ENCODE data around the gene G3BP1.

Gene G3BP1

DNA sequence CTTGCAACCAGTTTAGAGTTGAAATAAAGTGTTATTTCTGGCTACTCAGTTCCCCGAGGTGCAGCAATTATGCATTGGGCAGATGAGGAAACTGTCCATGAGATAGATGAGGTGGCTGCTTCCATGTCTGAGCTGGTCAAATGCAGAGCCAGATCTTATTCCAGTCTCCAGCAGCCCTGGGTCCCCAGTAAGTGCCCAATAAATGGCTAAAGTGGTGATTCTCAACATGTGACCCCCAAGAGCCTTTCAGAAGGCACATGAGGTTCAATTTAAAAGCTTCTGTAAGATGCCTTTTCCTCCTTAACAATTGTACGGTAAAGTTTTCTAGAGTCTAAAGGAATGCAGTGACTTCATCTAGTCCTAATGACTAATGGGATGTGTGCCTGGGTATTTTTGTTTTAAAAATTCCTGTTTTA, 30.8 kb upstream of the G3BP1 start:
- in situ Hi-C loops (cut with MboI; ENCODE audit: low pct_unique_long_range_greater_than_20kb, low sequenced_read_pairs, unreplicated experiment), result loop anchor here (25.0 kb wide), 1 partner anchor 229 kb away; no protein-coding TSS in a partner anchor
- TF ChIP-seq, protein P1, sequence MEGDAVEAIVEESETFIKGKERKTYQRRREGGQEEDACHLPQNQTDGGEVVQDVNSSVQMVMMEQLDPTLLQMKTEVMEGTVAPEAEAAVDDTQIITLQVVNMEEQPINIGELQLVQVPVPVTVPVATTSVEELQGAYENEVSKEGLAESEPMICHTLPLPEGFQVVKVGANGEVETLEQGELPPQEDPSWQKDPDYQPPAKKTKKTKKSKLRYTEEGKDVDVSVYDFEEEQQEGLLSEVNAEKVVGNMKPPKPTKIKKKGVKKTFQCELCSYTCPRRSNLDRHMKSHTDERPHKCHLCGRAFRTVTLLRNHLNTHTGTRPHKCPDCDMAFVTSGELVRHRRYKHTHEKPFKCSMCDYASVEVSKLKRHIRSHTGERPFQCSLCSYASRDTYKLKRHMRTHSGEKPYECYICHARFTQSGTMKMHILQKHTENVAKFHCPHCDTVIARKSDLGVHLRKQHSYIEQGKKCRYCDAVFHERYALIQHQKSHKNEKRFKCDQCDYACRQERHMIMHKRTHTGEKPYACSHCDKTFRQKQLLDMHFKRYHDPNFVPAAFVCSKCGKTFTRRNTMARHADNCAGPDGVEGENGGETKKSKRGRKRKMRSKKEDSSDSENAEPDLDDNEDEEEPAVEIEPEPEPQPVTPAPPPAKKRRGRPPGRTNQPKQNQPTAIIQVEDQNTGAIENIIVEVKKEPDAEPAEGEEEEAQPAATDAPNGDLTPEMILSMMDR (IDR thresholded peaks at IDR 0.05; ENCODE audit: extremely low read depth, insufficient read depth, missing control alignments), result no peak
- DNase-seq (ENCODE audit: low spot score), result no peak

DNA sequence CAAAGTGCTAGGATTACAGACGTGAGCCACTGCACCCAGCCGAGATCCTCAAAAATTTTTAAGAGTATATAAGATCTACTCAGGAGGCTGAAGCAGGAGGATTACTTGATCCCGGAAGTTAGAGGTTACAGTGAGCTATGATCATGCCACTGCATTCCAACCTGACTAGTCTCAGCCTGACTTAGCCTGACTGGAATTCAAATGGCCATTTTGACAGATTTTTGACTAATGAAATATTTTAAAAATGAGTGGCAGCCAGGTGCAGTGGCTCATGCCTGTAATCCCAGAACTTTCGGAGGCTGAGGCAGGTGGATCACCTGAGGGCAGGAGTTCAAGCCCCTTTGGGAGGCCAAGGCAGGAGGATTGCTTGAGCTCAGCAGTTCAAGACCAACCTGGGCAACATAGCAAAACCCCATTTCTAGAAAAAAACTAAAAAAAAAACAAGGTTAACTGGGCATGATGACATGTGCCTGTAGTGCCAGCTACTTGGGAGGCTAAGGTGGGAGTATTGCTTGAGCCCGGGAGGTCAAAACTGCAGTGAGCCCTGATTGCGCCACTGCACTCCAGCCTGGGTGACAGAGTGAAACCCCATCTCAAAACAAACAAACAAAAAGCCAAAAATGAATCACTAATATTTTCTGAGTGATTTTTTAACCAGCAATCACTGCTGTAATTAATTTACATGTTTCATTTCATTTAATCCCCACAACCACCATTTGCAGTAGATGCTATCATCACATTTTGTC, 29.9 kb upstream of the G3BP1 start:
- in situ Hi-C loops (cut with MboI; ENCODE audit: low pct_unique_long_range_greater_than_20kb, low sequenced_read_pairs, unreplicated experiment), result loop anchor here (25.0 kb wide), 1 partner anchor 230 kb away; no protein-coding TSS in a partner anchor
- DNase-seq (ENCODE audit: low spot score), result no peak
- TF ChIP-seq, protein P1 (IDR thresholded peaks at IDR 0.05; ENCODE audit: extremely low read depth, insufficient read depth, missing control alignments), result no peak

DNA sequence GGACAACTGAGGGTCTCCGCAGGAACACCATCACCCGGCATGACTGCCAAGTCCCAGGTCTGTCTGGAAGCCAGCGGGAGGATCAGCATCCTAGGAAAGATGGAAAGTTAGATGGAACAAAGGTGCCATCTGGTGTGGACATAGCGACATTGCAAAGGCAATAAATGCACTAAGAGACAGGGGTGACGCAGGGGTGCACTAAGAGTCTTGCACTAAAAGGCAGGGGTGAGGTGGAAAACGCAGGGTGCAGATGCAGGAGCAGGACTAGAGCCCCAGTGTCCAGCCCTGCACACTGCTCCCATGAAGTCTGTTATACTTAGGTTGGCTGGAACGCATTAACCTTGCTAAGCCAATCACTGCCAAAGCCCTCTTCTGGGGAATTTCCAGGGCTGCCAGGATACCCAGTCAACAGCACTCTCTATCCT, 28.9 kb upstream of the G3BP1 start:
- in situ Hi-C loops (cut with MboI; ENCODE audit: low pct_unique_long_range_greater_than_20kb, low sequenced_read_pairs, unreplicated experiment), result loop anchor here (25.0 kb wide), 1 partner anchor 231 kb away; no protein-coding TSS in a partner anchor
- no peak for DNase-seq (ENCODE audit: low spot score)
- TF ChIP-seq, protein P1 (IDR thresholded peaks at IDR 0.05; ENCODE audit: extremely low read depth, insufficient read depth, missing control alignments), result peak; percentile 52

DNA sequence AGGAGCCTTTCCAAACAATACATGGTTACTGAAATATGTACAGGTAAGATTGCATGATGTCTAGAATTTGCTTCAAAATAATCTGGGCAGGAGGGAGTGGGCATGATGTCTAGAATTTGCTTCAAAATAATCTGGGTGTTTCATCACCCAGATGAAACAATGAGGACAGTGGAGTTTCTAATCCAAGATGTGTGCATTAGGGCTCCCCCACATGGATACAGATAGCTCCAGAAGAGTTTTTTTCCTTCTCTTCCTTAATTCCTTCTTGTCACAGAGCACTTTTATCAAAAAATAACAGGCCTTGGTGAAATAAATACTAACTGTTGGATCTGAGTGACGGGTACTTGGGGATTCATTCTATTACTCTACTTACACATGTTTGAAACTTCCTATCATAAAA, 28.2 kb upstream of the G3BP1 start:
- in situ Hi-C loops (cut with MboI; ENCODE audit: low pct_unique_long_range_greater_than_20kb, low sequenced_read_pairs, unreplicated experiment), result loop anchor here (25.0 kb wide), 1 partner anchor 231 kb away; no protein-coding TSS in a partner anchor
- TF ChIP-seq, protein P1 (IDR thresholded peaks at IDR 0.05; ENCODE audit: extremely low read depth, insufficient read depth, missing control alignments), result no peak
- DNase-seq (ENCODE audit: low spot score), result no peak

DNA sequence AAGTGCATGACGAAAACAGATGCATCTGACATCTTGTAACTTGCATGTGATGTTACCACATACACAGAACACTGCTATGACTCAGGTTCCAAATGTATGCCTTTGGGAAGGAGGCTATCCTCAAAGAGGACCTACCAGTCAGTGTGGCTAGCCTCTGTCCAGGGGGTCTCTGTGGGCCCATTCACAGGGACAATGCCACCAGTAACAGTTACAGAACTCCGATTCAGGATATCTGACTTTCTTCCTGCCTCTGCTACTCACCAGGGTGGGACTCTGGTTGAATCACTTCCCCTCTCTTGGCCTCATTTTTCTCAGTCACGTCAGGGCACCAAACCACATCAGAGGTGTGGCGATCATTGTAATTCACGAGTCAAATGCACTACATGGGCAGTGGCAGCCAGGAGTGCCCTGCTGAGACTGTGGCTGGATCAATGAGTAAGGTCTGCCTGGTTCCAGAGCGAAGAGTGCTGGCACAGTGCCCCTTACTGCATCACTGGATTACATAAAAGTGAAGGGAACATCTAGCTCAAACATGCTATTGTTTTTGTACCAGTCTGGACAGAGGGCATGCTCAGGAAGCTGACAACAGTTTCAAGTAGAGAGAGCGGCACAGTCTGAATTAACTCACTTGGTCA, 26.6 kb upstream of the G3BP1 start:
- no peak for DNase-seq (ENCODE audit: low spot score)
- in situ Hi-C loops (cut with MboI; ENCODE audit: low pct_unique_long_range_greater_than_20kb, low sequenced_read_pairs, unreplicated experiment), result loop anchor here (25.0 kb wide), 1 partner anchor 233 kb away; no protein-coding TSS in a partner anchor
- TF ChIP-seq, protein P1 (IDR thresholded peaks at IDR 0.05; ENCODE audit: extremely low read depth, insufficient read depth, missing control alignments), result no peak

DNA sequence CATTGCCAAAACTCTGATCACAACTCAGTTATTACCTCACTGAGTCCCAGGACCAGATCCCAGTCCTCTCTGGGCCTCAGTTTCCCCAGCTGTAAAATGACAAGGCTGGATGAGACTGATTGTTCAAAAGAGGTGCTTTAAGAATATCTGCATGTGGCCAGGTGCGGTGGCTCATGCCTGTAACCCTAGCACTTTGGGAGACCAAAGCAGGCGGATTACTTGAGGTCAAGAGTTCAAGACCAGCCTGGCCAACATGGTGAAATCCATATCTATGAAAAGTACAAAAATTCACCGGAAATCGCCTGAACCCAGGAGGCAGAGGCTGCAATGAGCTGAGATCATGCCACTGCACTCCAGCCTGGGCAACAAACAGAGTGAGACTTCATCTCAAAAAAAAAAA, 21.6 kb upstream of the G3BP1 start:
- DNase-seq (ENCODE audit: low spot score), result no peak
- in situ Hi-C loops (cut with MboI; ENCODE audit: low pct_unique_long_range_greater_than_20kb, low sequenced_read_pairs, unreplicated experiment), result no loop called here
- TF ChIP-seq, protein P1 (IDR thresholded peaks at IDR 0.05; ENCODE audit: extremely low read depth, insufficient read depth, missing control alignments), result no peak

All from GM13977 (cell line).